ENCODE results near the gene SYNC. TPM values are rescaled to one million over a fixed set of nuclear protein-coding genes. Genes with fewer than 3 reads are reported as not detected.
"Not testable (repeated sequence)": the region's sequence is repeated elsewhere in the genome, so short reads cannot be mapped to it uniquely, and the experiment has no call there.

SYNC gene
- total RNA-seq, 1 donor from 2014 or later, result 14.5 TPM

GRCh38 chr1:32706491-32706890 is 3.9 kb upstream of the SYNC start:
- DNase-seq, result no peak
- H3K27me3 ChIP-seq (ENCODE audit: low read depth), result no peaks in the 10 kb centered on the region
- intact Hi-C loops (cut with DNase I), result no loop called here
- peaks cover 27% of the 10 kb centered on the region for H3K4me1 ChIP-seq
- no peaks in the 10 kb centered on the region for H3K36me3 ChIP-seq
- TF ChIP-seq, protein P1, sequence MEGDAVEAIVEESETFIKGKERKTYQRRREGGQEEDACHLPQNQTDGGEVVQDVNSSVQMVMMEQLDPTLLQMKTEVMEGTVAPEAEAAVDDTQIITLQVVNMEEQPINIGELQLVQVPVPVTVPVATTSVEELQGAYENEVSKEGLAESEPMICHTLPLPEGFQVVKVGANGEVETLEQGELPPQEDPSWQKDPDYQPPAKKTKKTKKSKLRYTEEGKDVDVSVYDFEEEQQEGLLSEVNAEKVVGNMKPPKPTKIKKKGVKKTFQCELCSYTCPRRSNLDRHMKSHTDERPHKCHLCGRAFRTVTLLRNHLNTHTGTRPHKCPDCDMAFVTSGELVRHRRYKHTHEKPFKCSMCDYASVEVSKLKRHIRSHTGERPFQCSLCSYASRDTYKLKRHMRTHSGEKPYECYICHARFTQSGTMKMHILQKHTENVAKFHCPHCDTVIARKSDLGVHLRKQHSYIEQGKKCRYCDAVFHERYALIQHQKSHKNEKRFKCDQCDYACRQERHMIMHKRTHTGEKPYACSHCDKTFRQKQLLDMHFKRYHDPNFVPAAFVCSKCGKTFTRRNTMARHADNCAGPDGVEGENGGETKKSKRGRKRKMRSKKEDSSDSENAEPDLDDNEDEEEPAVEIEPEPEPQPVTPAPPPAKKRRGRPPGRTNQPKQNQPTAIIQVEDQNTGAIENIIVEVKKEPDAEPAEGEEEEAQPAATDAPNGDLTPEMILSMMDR (IDR thresholded peaks at IDR 0.05), result no peak
- ATAC-seq, result no peak
- H3K27ac ChIP-seq, result no peak overlapping the region
- no peaks in the 10 kb centered on the region for H3K9me3 ChIP-seq
- H3K4me3 ChIP-seq, result no peak overlapping the region

DNA sequence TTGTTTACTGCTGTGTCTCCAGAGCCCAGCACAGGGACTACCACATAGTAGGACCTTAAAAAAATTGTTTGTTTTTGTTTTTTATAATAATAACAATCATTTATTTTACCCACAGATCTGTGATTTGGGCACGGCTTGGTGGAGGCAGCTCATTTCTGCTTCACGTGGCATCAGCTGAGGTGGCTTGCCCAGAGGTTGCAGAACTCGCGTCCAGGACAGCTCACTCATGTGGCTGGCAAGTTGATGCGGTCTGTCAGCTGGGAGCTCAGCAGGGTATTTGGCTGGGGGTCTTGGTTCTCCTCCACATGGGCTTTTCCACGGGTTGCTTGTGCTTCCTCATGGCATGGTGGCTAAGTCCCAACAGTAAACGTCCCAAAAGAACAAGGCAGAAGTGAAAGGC is 2.9 kb upstream of the SYNC start:
- no peaks in the 10 kb centered on the region for H3K9me3 ChIP-seq
- TF ChIP-seq, protein P1 (IDR thresholded peaks at IDR 0.05), result no peak
- no peak overlapping the region for H3K4me3 ChIP-seq
- ATAC-seq, result no peak
- H3K4me1 ChIP-seq, result peaks cover 34% of the 10 kb centered on the region
- no peaks in the 10 kb centered on the region for H3K27me3 ChIP-seq (ENCODE audit: low read depth)
- H3K36me3 ChIP-seq, result no peaks in the 10 kb centered on the region
- DNase-seq, result no peak
- H3K27ac ChIP-seq, result no peak overlapping the region
- intact Hi-C loops (cut with DNase I), result no loop called here

DNA sequence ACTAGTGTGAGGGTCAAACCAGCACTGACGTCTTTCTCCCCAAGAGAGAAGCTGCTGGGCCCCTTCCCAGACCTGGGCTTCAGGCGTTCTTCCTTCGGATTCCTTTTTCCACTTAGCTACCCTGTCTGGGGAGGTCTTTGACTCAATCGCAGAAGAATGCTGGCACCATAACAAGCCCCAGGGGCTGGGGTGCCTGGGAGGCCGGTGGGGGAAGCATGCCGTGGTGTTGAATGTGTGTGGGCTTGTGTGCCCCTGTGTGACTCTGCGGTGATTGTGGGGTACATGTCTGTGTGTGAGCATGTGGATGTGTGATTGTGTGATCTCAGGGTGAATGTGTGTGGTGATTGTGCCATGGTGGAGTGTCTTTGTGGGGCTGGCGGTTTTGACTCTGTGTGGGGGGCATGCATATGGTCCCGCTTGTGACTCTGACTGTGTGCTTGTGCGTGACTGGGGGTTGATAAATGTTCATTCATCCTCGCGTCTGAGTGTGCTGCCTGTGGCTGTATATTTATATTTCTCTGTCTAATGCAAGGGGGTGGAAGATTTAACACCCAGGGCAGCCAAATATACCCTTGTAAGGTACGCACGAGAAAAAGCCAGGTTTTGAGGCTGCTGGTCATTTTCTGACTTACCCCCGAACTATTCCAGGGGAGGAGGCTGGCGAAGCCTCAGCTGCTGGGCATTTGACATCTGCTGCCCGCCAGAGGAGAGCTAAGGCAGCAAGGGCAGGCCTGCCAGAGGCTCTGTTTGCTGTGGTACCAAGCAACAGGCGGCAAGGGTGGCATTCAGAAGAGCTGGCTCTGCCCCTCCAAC is 1.1 kb upstream of the SYNC start:
- peak overlapping the region; percentile 85 for H3K27ac ChIP-seq
- no peaks in the 10 kb centered on the region for H3K9me3 ChIP-seq
- peak overlapping the region; percentile 81 for H3K4me3 ChIP-seq
- intact Hi-C loops (cut with DNase I), result no loop called here
- H3K36me3 ChIP-seq, result no peaks in the 10 kb centered on the region
- TF ChIP-seq, protein P1 (IDR thresholded peaks at IDR 0.05), result no peak
- H3K4me1 ChIP-seq, result peaks cover 34% of the 10 kb centered on the region
- no peak for DNase-seq
- ATAC-seq, result peak; percentile 7 to 24
- H3K27me3 ChIP-seq (ENCODE audit: low read depth), result no peaks in the 10 kb centered on the region

DNA sequence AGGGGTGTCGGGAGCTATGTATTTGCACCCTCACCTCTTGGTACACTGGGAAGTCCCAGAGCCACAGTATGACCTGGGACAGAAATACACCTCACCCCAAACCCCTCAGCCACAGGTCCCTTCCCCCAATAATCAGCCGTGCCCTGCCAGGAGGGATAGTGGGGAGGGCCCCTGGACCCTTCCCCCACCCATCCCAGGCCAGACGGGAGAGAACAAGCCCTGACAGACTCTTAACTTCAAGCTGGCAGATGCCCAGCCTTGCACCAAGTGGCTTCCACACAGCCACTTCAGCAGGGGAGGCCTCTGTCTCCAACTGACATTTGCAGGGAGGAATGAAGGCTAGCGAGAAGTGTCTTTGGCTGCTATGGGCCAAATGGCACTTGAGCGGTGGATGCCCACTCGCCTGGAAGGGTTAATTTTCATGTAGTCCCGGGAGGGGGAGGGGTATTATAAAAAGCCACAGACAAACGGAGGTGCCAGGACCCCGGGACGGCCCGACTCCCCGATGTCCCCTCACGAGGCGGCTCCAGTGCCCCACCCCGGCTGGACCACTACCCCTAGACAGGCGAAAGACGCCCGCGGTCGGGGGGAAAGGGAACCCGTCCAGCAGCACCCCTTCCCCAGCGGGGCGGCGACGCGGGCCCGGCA is 495 bp downstream of the SYNC start:
- H3K36me3 ChIP-seq, result no peaks in the 10 kb centered on the region
- ATAC-seq, result peak; percentile 53 to 60
- H3K4me1 ChIP-seq, result peaks cover 34% of the 10 kb centered on the region
- intact Hi-C loops (cut with DNase I), result no loop called here
- H3K4me3 ChIP-seq, result peak overlapping the region; percentile 81
- DNase-seq, result peak; percentile 67
- no peaks in the 10 kb centered on the region for H3K27me3 ChIP-seq (ENCODE audit: low read depth)
- H3K27ac ChIP-seq, result peak overlapping the region; percentile 85
- TF ChIP-seq, protein P1 (IDR thresholded peaks at IDR 0.05), result no peak
- H3K9me3 ChIP-seq, result no peaks in the 10 kb centered on the region

DNA sequence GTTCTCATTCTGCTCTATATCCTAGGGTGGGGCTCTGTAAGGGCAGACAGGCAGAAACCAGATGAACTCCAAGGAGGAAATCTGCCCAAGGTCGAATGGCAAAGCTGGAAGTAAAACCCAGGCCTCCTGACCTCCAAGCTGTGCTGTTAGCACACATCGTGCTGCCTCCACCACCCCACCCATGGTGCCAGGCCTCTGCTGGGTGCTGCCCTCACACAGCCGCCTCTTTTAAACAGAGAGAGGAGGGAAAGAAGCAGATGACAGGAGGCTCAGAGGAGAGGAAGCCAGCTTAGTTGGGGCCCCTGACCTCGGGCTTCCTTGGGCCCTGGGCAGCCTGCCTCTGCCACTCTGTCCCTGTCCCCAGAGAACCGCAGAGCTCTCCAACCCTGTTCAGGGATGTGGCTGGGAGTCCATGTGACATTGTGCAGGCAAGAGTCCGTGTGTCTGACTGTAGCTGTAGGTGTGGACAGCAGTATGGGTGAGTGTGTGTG is 1.1 kb downstream of the SYNC start:
- Histone ChIP-seq H3K27ac (peak overlapping the region; percentile 85), H3K36me3 (peaks cover 6% of the 10 kb centered on the region), H3K4me3 (peak overlapping the region; percentile 81), H3K9me3 (no peaks in the 10 kb centered on the region), H3K4me1 (peaks cover 34% of the 10 kb centered on the region), H3K27me3 (ENCODE audit: low read depth) (no peaks in the 10 kb centered on the region)
- ATAC-seq, result peak; percentile 28 to 50
- DNase-seq, result peak; percentile 60
- intact Hi-C loops (cut with DNase I), result no loop called here
- TF ChIP-seq, protein P1 (IDR thresholded peaks at IDR 0.05), result no peak

- intact Hi-C loops (cut with DNase I); H3K9me3 ChIP-seq: not testable (repeated sequence)
- peaks cover 27% of the 10 kb centered on the region for H3K4me1 ChIP-seq
Measured at GRCh38 chr1:32696996-32697395, 5.6 kb downstream of the SYNC start.

More at GRCh38 chr1:32696996-32697395, 5.6 kb downstream of the SYNC start:
- not testable (repeated sequence) for H3K4me3 ChIP-seq; DNase-seq; H3K27me3 ChIP-seq (ENCODE audit: low read depth); ATAC-seq; H3K27ac ChIP-seq
- peaks cover 14% of the 10 kb centered on the region for H3K36me3 ChIP-seq
